Right lobe of liver (tissue), 6 donors: ENCODE measurements around the gene PPP1R1C. TPM values are rescaled to one million over a fixed set of nuclear protein-coding genes. Genes with fewer than 3 reads are reported as not detected.

Experiments
- ATAC-seq, 4 donors: fragments of 200-7000 bp; cut with Tn5 transposase; one replicate each; pipeline ENCODE4 v1.9.1; 2020; ENCODE audit warnings: mild to moderate bottlenecking in 4 of 4, moderate library complexity in 4 of 4
- DNase-seq, 3 donors: peaks; one replicate each; pipeline ENCODE4 v3.0.0-alpha.2; 2020
- H3K27ac ChIP-seq, 3 donors: fragments of 200-600 bp; one replicate each; pipeline ENCODE4 v1.8.0; 2022
- H3K27me3 ChIP-seq, 2 donors: fragments of 200-600 bp; one replicate each; pipeline ENCODE4 v1.8.0; 2022
- H3K36me3 ChIP-seq, 4 donors: fragments of 200-600 bp; sonication (generic) in 1 of 4; one replicate each; pipeline versions ENCODE4 v1.5.1 to v1.8.0; 2017 to 2022; ENCODE audit warnings: control low read depth in 1 of 4
- H3K4me1 ChIP-seq, 4 donors: fragments of 200-600 bp; sonication (generic) in 1 of 4; one replicate each; pipeline versions ENCODE4 v1.5.1 to v1.8.0; 2017 to 2022; ENCODE audit warnings: control low read depth in 1 of 4
- H3K4me3 ChIP-seq, 3 donors: fragments of 200-600 bp; one replicate each; pipeline ENCODE4 v1.8.0; 2022
- H3K9me3 ChIP-seq, 4 donors: fragments of 200-600 bp; sonication (generic) in 1 of 4; one replicate each; pipeline versions ENCODE4 v1.5.1 to v1.8.0; 2017 to 2022; ENCODE audit warnings: control low read depth in 1 of 4
- CTCF ChIP-seq, 4 donors: fragments of 200-600 bp in 3 of 4; fragments of 450-650 bp in 1 of 4; IDR thresholded peaks; one replicate each; pipeline versions ENCODE4 v1.5.1 to v1.8.0; 2016 to 2022; ENCODE audit warnings: antibody characterized with exemption in 4 of 4, mild to moderate bottlenecking in 2 of 4
- POLR2A ChIP-seq: fragments of 450-650 bp; IDR thresholded peaks from one replicate; pipeline ENCODE4 v1.6.1; 2017; ENCODE audit warnings: antibody characterized with exemption, mild to moderate bottlenecking
- WGBS: methylation state at CpG from one replicate; pipeline ENCODE4 v1.1.6; 2018; ENCODE audit warnings: low coverage, low lambda C conversion rate; ENCODE audit not compliant: insufficient coverage; ENCODE audit errors: missing lambda C conversion rate; 5-methylcytosine and 5-hydroxymethylcytosine counted together
- intact Hi-C, 2 donors: fragments of 100-400 bp; cut with DNase I; formaldehyde crosslinking; loops; one replicate each; pipeline versions ENCODE4 v1.11.2 to v1.14.1; 2022
- total RNA-seq, 6 experiments: library from RNA; depleted of rRNA in 2 of 6; stranded (reverse); fragments of >200 nt in 2 of 6; fragmentation: NEBNext Ultra II Directional in 3 of 6; extraction: Animal tissue kit (Norgen Biotek cat#: 25700) in 3 of 6; gene quantifications; one replicate each; pipeline versions ENCODE4 v1.1.0 to v1.2.4, GENCODE V29; 2016 to 2023
- donor health status: DM: no; HTN: yes; CAD: no.
- donor health status: DM: no; HTN: no; CAD: no.
- donor health status: DM: no; HTN: no; CAD: no.
- donor health status: DM: no; HTN: yes; CAD: no.
- donor health status: DM: no; HTN: yes; CAD: no.

The PPP1R1C gene
- total RNA-seq, 6 experiments from 2014 or later, result 1.8 to 22.2 (median 8.8) TPM

DNA sequence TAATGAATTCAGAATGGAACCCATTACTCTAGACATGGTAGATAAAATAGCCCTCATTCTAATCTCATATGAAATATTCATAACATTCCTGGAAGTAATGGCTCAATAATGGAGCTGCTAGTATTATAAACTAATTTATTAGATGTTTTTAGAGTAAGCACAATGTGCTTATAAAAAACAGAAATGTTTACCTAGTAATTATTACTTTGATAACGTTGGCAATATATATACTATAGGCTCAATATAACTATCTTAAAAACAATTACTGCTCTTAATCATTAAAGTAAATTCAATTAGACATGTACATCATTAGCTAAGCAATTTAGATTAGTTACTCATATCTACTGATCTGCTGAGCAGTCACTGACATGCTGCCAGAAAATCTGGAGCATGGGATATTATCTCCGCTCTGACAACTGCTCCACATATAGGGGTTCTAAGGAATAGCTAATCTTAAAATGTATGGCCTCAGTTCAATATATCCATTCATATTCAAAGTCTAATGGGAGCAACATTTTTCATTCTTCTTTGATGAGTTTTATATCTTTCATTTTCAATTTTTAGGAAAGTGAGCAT lies 19.4 kb downstream of the PPP1R1C start:
- no peak for DNase-seq
- intact Hi-C loops, result no loop called here
- no peaks in the 10 kb centered on the region for H3K36me3 ChIP-seq
- no peak overlapping the region for H3K27ac ChIP-seq
- no peak overlapping the region for H3K4me3 ChIP-seq
- no peak for TF ChIP-seq CTCF (IDR thresholded peaks at IDR 0.05)
- no peak for TF ChIP-seq POLR2A
- H3K9me3 ChIP-seq, result no peaks in the 10 kb centered on the region
- H3K27me3 ChIP-seq, result no peaks in the 10 kb centered on the region
- no peak for ATAC-seq
- no peaks in the 10 kb centered on the region for H3K4me1 ChIP-seq
- WGBS, result 85% methylated on average over 2 of the region's 2 CpGs

- 86% methylated on average over 4 of the region's 4 CpGs for WGBS
- intact Hi-C loops, result no loop called here
- H3K9me3 ChIP-seq, result no peaks in the 10 kb centered on the region
- H3K27ac ChIP-seq, result no peak overlapping the region
- no peaks in the 10 kb centered on the region for H3K36me3 ChIP-seq
- no peak for TF ChIP-seq POLR2A
- DNase-seq (no peak), ATAC-seq (no peak)
- no peaks in the 10 kb centered on the region for H3K4me1 ChIP-seq
- no peak overlapping the region for H3K4me3 ChIP-seq
- H3K27me3 ChIP-seq, result no peaks in the 10 kb centered on the region
Measured at GRCh38 chr2:182006595-182007341, 21.1 kb downstream of the PPP1R1C start.

GRCh38 chr2:182014284-182014683 lies 28.6 kb downstream of the PPP1R1C start:
- TF ChIP-seq CTCF (IDR thresholded peaks at IDR 0.05), result no peak
- no peak for TF ChIP-seq POLR2A
- H3K9me3 ChIP-seq, result no peaks in the 10 kb centered on the region
- no peak overlapping the region for H3K27ac ChIP-seq
- intact Hi-C loops, result no loop called here
- no peaks in the 10 kb centered on the region for H3K27me3 ChIP-seq
- ATAC-seq (no peak), DNase-seq (no peak)
- no peaks in the 10 kb centered on the region for H3K36me3 ChIP-seq
- H3K4me1 ChIP-seq, result no peaks in the 10 kb centered on the region
- no peak overlapping the region for H3K4me3 ChIP-seq
- WGBS, result no CpG with 5 or more reads among the region's 5 CpGs

DNA sequence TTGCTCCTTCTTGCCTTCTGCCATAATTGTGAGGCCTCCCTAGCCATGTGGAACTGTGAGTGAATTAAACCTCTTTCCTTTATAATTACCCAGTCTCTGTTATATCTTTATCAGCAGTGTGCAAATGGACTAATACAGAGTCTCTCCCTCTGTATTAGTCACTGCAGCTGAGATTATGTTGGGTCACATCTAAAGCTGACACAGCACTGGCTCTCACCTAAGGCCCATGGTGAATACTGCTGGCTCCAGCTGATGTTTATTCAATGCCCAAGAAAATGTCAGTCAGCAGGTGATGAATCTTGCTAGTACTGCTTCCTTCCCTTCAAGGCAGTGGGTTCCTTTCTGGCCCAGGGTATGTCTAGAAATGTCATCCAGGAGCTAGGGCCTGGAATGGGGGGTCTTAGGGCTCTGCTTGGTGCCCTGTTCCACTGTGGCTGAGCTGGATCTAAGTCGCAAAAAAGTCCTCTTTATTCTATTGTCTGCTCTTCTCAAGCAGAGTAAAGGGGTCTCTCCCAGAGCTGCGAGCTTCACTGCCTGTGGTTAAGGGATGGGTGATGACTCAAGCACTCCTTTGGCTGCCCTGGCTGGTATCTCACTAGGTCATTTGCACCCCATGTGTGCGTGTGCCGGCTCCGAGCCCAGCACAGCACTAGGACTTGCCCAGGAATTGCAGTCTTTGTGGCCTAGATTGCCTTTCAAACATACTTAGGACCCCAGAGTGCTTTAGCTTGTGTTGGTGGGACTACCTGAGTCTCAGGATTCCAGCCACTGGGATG lies 29.9 kb downstream of the PPP1R1C start:
- intact Hi-C loops, result no loop called here
- Histone ChIP-seq H3K27me3 (no peaks in the 10 kb centered on the region), H3K4me3 (no peak overlapping the region), H3K9me3 (no peaks in the 10 kb centered on the region), H3K27ac (no peak overlapping the region), H3K4me1 (no peaks in the 10 kb centered on the region), H3K36me3 (no peaks in the 10 kb centered on the region)
- DNase-seq, result no peak
- ATAC-seq, result no peak
- TF ChIP-seq CTCF (IDR thresholded peaks at IDR 0.05) (no peak), POLR2A (no peak)
- WGBS, result 60% methylated on average over 1 of the region's 5 CpGs

GRCh38 chr2:182018218-182018617 lies 32.6 kb downstream of the PPP1R1C start:
- H3K9me3 ChIP-seq, result no peaks in the 10 kb centered on the region
- no peaks in the 10 kb centered on the region for H3K27me3 ChIP-seq
- 73% methylated on average over 1 of the region's 1 CpG for WGBS
- intact Hi-C loops, result no loop called here
- H3K4me1 ChIP-seq, result no peaks in the 10 kb centered on the region
- H3K27ac ChIP-seq, result no peak overlapping the region
- ATAC-seq (no peak), DNase-seq (no peak)
- TF ChIP-seq POLR2A, result no peak
- TF ChIP-seq CTCF (IDR thresholded peaks at IDR 0.05), result no peak
- H3K4me3 ChIP-seq, result no peak overlapping the region
- no peaks in the 10 kb centered on the region for H3K36me3 ChIP-seq
